Measurements from ENCODE around the gene ATAD5. TPM values are rescaled to one million over a fixed set of nuclear protein-coding genes. Genes with fewer than 3 reads are reported as not detected.
"Not testable (repeated sequence)": the region's sequence is repeated elsewhere in the genome, so short reads cannot be mapped to it uniquely, and the experiment has no call there.

ATAD5 gene
- total RNA-seq, 1 donor from 2014 or later, result 2.6 TPM

- H3K9ac ChIP-seq (ENCODE audit: low read depth in 1 of 3, low read length in 3 of 3), result peak overlapping the region; percentile 93 to 99 (median 98)
- peak overlapping the region; percentile 96 to 97 (median 97) for H3K4me3 ChIP-seq (ENCODE audit: low read length in 3 of 3)
- H3K36me3 ChIP-seq (ENCODE audit: control insufficient read depth in 3 of 3, insufficient read depth in 3 of 3, low read length in 3 of 3), result peaks cover 6 to 14% (median 12%) of the 10 kb centered on the region in 3 donors
- H3K27me3 ChIP-seq (ENCODE audit: control insufficient read depth in 3 of 3, insufficient read depth in 3 of 3, low read length in 3 of 3), result no peaks in the 10 kb centered on the region
- H3K4me1 ChIP-seq (ENCODE audit: control insufficient read depth in 3 of 3, insufficient read depth in 3 of 3, low read length in 3 of 3), result peaks cover 7 to 15% (median 7%) of the 10 kb centered on the region in 3 donors
- peak overlapping the region; percentile 77 for H3K27ac ChIP-seq (ENCODE audit: low read depth, low read length)
- H3K9me3 ChIP-seq (ENCODE audit: control insufficient read depth in 3 of 3, low read length in 3 of 3), result no peaks in the 10 kb centered on the region
Measured at GRCh38 chr17:30905742-30906100, 74.0 kb downstream of the ATAD5 start.

- Histone ChIP-seq H3K4me1 (ENCODE audit: control insufficient read depth in 3 of 3, insufficient read depth in 3 of 3, low read length in 3 of 3) (peaks cover 7 to 15% (median 7%) of the 10 kb centered on the region in 3 donors), H3K9ac (ENCODE audit: low read depth in 1 of 3, low read length in 3 of 3) (peak within 1 kb of the TSS; percentile 93 to 99 (median 98)), H3K27ac (ENCODE audit: low read depth, low read length) (peak within 1 kb of the TSS; percentile 77), H3K27me3 (ENCODE audit: control insufficient read depth in 3 of 3, insufficient read depth in 3 of 3, low read length in 3 of 3) (no peaks in the 10 kb centered on the region), H3K4me3 (ENCODE audit: low read length in 3 of 3) (peak within 1 kb of the TSS; percentile 96 to 97 (median 97)), H3K36me3 (ENCODE audit: control insufficient read depth in 3 of 3, insufficient read depth in 3 of 3, low read length in 3 of 3) (peaks cover 6 to 13% (median 8%) of the 10 kb centered on the region in 3 donors), H3K9me3 (ENCODE audit: control insufficient read depth in 3 of 3, low read length in 3 of 3) (no peaks in the 10 kb centered on the region)
Measured at GRCh38 chr17:30906101-30906911, 74.5 kb downstream of the ATAD5 start, which contains the start of gene TEFM. TSS of gene TEFM (minus strand) at chr17:30906238. CDS start at chr17:30906198, 40 bp downstream.

DNA sequence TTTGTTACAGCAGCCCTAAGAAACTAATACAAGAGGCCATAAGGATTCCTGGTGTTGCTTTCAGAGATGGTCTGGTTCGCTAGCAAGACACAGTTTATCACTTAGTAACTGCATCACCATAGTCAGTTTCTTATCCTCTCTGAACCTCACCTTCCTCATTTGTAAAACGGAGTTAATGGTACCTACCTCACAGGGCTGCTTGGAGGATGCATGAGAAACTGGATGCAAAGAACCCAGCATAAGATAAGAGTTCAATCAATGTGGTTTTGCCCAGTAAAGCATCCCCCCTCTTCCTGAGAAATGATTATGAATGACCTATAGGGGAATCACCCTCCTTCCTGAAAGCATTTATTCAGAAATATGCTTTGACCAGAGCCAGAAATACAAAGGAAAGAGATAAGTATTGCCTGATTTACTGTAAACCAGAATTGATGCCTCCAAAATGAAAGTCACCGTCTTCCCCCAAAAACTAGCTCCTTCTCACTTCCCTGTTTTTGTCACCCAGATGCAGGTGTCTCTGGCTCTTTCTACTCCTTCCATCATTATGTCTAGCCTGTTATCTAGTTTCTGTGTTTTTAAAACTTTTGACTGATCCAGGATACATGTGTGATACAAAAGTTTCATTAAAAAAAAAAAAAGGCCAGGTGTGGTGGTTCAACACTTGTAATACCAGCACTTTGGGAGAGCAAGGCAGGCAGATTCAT lies 77.1 kb downstream of the ATAD5 start:
- peaks cover 7 to 15% (median 7%) of the 10 kb centered on the region in 3 donors for H3K4me1 ChIP-seq (ENCODE audit: control insufficient read depth in 3 of 3, insufficient read depth in 3 of 3, low read length in 3 of 3)
- H3K36me3 ChIP-seq (ENCODE audit: control insufficient read depth in 3 of 3, insufficient read depth in 3 of 3, low read length in 3 of 3), result peaks cover 0 to 5% (median under 1%) of the 10 kb centered on the region in 3 donors
- no peak overlapping the region for H3K4me3 ChIP-seq (ENCODE audit: low read length in 3 of 3)
- no peak overlapping the region for H3K9ac ChIP-seq (ENCODE audit: low read depth in 1 of 3, low read length in 3 of 3)
- no peak overlapping the region for H3K27ac ChIP-seq (ENCODE audit: low read depth, low read length)
- no peaks in the 10 kb centered on the region for H3K9me3 ChIP-seq (ENCODE audit: control insufficient read depth in 3 of 3, low read length in 3 of 3)
- H3K27me3 ChIP-seq (ENCODE audit: control insufficient read depth in 3 of 3, insufficient read depth in 3 of 3, low read length in 3 of 3), result no peaks in the 10 kb centered on the region

GRCh38 chr17:30910151-30910550 lies 78.4 kb downstream of the ATAD5 start:
- not testable (repeated sequence) for H3K27ac ChIP-seq (ENCODE audit: low read depth, low read length); H3K27me3 ChIP-seq (ENCODE audit: control insufficient read depth in 3 of 3, insufficient read depth in 3 of 3, low read length in 3 of 3); H3K9me3 ChIP-seq (ENCODE audit: control insufficient read depth in 3 of 3, low read length in 3 of 3); H3K9ac ChIP-seq (ENCODE audit: low read depth in 1 of 3, low read length in 3 of 3); H3K36me3 ChIP-seq (ENCODE audit: control insufficient read depth in 3 of 3, insufficient read depth in 3 of 3, low read length in 3 of 3); H3K4me3 ChIP-seq (ENCODE audit: low read length in 3 of 3)
- H3K4me1 ChIP-seq (ENCODE audit: control insufficient read depth in 3 of 3, insufficient read depth in 3 of 3, low read length in 3 of 3), result peaks cover 7 to 15% (median 7%) of the 10 kb centered on the region in 3 donors

- Histone ChIP-seq H3K27me3 (ENCODE audit: control insufficient read depth in 3 of 3, insufficient read depth in 3 of 3, low read length in 3 of 3) (no peaks in the 10 kb centered on the region), H3K4me3 (ENCODE audit: low read length in 3 of 3) (no peak overlapping the region), H3K4me1 (ENCODE audit: control insufficient read depth in 3 of 3, insufficient read depth in 3 of 3, low read length in 3 of 3) (no peaks in the 10 kb centered on the region), H3K9me3 (ENCODE audit: control insufficient read depth in 3 of 3, low read length in 3 of 3) (no peaks in the 10 kb centered on the region), H3K27ac (ENCODE audit: low read depth, low read length) (no peak overlapping the region), H3K9ac (ENCODE audit: low read depth in 1 of 3, low read length in 3 of 3) (no peak overlapping the region), H3K36me3 (ENCODE audit: control insufficient read depth in 3 of 3, insufficient read depth in 3 of 3, low read length in 3 of 3) (no peaks in the 10 kb centered on the region)
Measured at GRCh38 chr17:30913955-30914354, 82.2 kb downstream of the ATAD5 start.

DNA sequence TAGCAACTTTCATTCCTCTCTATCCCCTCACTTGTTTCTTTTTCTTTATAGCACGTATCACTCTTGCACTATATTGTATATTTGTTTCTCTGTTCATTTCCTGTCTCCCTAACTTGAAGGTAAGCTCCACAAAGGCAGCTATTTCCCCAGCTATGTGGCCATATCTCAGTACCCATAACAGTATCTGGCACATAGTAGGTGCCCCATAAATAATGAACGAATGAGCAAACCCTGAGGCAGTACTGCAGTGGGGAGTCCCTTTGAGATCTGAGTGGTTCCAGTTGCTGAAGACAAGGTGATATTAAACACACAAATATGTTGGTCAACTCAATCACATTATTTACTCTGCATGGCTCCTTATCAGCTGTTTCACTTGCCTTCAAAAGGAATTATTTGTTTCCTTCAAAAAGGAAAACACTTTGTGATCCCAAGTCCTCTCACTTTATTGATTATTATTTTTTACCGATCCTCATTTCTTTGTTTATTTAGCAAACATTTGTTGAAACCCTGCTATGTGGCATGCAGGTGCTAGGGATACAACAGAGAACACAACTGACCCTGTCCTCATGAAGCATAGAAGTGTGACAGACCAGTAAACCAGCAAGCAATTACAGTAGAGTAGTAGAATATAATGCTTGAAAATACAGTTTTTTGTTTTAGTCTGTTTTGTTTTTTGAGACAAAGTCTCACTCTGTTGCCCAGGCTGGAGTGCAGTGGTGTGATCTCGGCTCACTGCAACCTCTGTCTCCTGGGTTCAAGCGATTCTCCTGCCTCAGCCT lies 84.3 kb downstream of the ATAD5 start:
- Histone ChIP-seq H3K4me3 (ENCODE audit: low read length in 3 of 3) (no peak overlapping the region), H3K9me3 (ENCODE audit: control insufficient read depth in 3 of 3, low read length in 3 of 3) (no peaks in the 10 kb centered on the region), H3K9ac (ENCODE audit: low read depth in 1 of 3, low read length in 3 of 3) (no peak overlapping the region), H3K27me3 (ENCODE audit: control insufficient read depth in 3 of 3, insufficient read depth in 3 of 3, low read length in 3 of 3) (peaks cover 0 to 11% (median 4%) of the 10 kb centered on the region in 3 donors), H3K27ac (ENCODE audit: low read depth, low read length) (no peak overlapping the region), H3K36me3 (ENCODE audit: control insufficient read depth in 3 of 3, insufficient read depth in 3 of 3, low read length in 3 of 3) (no peaks in the 10 kb centered on the region), H3K4me1 (ENCODE audit: control insufficient read depth in 3 of 3, insufficient read depth in 3 of 3, low read length in 3 of 3) (peaks cover 0 to 3% (median 0%) of the 10 kb centered on the region in 3 donors)

DNA sequence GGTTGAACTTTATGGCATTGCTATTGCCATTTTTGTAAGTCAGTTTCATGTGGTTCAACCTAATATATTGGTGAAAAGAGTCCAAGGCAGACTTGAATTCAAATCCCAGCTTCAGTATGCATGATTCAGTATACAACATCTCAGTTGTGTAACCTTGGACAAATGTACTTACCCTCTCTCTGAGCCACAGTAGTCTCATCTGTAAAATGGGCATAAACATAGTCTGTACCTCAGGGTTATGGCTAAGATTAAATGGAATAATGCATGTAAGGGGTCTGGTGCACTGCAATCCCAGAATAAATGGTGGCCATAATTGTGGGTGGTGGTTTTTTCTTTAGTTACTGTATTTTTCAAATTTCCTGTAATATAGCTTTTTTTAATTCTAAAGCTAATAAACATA lies 85.3 kb downstream of the ATAD5 start:
- no peaks in the 10 kb centered on the region for H3K9me3 ChIP-seq (ENCODE audit: control insufficient read depth in 3 of 3, low read length in 3 of 3)
- peaks cover 0 to 3% (median 0%) of the 10 kb centered on the region in 3 donors for H3K4me1 ChIP-seq (ENCODE audit: control insufficient read depth in 3 of 3, insufficient read depth in 3 of 3, low read length in 3 of 3)
- H3K4me3 ChIP-seq (ENCODE audit: low read length in 3 of 3), result no peak overlapping the region
- no peaks in the 10 kb centered on the region for H3K36me3 ChIP-seq (ENCODE audit: control insufficient read depth in 3 of 3, insufficient read depth in 3 of 3, low read length in 3 of 3)
- no peak overlapping the region for H3K9ac ChIP-seq (ENCODE audit: low read depth in 1 of 3, low read length in 3 of 3)
- peaks cover 5 to 20% (median 8%) of the 10 kb centered on the region in 3 donors for H3K27me3 ChIP-seq (ENCODE audit: control insufficient read depth in 3 of 3, insufficient read depth in 3 of 3, low read length in 3 of 3)
- no peak overlapping the region for H3K27ac ChIP-seq (ENCODE audit: low read depth, low read length)

DNA sequence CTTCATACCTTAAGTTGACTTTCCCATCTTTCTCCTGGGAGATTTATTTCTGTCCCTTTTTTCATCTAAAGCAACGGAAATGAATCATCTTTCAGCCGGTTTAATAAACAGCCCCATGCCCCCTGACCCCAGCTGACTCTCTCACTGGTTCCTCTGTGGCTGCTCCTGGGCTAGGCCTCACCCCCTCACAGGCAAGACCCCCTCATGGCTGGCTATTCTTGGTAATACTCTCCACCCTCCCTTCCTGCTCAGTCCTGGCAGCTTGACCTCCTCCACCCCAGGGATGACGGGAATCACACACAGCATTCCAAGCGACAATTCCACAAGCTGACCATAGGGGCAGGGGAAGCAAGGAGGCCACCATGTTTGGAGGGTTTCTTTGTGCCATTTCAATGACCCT lies 88.5 kb downstream of the ATAD5 start:
- H3K4me1 ChIP-seq (ENCODE audit: control insufficient read depth in 3 of 3, insufficient read depth in 3 of 3, low read length in 3 of 3), result peaks cover 0 to 9% (median 5%) of the 10 kb centered on the region in 3 donors
- peaks cover 28 to 33% (median 32%) of the 10 kb centered on the region in 3 donors for H3K27me3 ChIP-seq (ENCODE audit: control insufficient read depth in 3 of 3, insufficient read depth in 3 of 3, low read length in 3 of 3)
- H3K9ac ChIP-seq (ENCODE audit: low read depth in 1 of 3, low read length in 3 of 3), result no peak overlapping the region
- no peaks in the 10 kb centered on the region for H3K36me3 ChIP-seq (ENCODE audit: control insufficient read depth in 3 of 3, insufficient read depth in 3 of 3, low read length in 3 of 3)
- no peak overlapping the region for H3K4me3 ChIP-seq (ENCODE audit: low read length in 3 of 3)
- no peaks in the 10 kb centered on the region for H3K9me3 ChIP-seq (ENCODE audit: control insufficient read depth in 3 of 3, low read length in 3 of 3)
- no peak overlapping the region for H3K27ac ChIP-seq (ENCODE audit: low read depth, low read length)

DNA sequence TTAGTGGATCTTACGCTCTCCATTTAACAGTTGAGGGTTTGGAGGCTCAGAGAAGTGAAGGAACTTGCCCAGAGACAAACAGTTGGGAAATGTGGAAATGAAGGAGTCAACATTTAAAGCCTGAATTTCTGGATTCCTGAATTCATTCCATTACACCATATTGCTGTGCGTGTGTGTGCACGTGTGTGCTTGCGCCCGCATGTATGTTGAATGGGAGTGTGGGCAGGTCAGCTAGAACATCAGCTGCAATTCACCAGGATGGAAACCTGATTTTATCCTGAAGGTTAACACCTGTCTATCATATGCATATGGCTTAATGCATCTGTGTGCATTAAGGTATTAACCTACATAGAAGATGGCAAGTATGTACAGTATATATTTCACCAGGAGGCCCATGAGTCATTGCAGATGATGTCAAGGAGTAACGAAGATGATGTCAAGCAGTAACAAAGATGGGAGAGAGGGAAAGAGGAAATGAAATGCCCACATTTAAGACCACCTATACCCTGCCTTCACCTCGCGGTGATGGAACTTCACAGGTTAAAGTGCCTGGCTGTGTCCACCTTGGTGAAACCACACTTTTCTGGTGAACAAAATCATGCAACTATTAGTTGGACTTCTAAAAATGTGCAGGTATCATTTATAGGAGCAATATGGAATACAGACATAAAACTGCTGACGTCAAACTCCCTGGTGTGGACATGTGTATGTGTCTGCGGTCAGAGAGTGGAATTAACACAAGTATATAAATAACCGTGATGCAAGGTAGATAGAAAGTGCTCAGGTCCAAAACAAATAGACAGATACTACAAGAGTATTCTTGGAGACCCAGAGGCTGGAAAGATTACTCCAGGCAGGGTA lies 89.1 kb downstream of the ATAD5 start:
- H3K27ac ChIP-seq (ENCODE audit: low read depth, low read length), result no peak overlapping the region

More for the DNA sequence above, 89.1 kb downstream of the ATAD5 start:
- Histone ChIP-seq H3K27me3 (ENCODE audit: control insufficient read depth in 3 of 3, insufficient read depth in 3 of 3, low read length in 3 of 3) (peaks cover 30 to 35% (median 32%) of the 10 kb centered on the region in 3 donors), H3K9me3 (ENCODE audit: control insufficient read depth in 3 of 3, low read length in 3 of 3) (no peaks in the 10 kb centered on the region), H3K4me3 (ENCODE audit: low read length in 3 of 3) (peak overlapping the region in 1 of 3 donors; percentile 45), H3K4me1 (ENCODE audit: control insufficient read depth in 3 of 3, insufficient read depth in 3 of 3, low read length in 3 of 3) (peaks cover 0 to 9% (median 5%) of the 10 kb centered on the region in 3 donors), H3K36me3 (ENCODE audit: control insufficient read depth in 3 of 3, insufficient read depth in 3 of 3, low read length in 3 of 3) (no peaks in the 10 kb centered on the region), H3K9ac (ENCODE audit: low read depth in 1 of 3, low read length in 3 of 3) (no peak overlapping the region)
